ENCODE measurements around the gene KRT74. TPM values are rescaled to one million over a fixed set of nuclear protein-coding genes. Genes with fewer than 3 reads are reported as not detected.

KRT74 gene
- total and polyA plus RNA-seq, 9 donors, result 0.09 TPM; not detected in 8

DNA sequence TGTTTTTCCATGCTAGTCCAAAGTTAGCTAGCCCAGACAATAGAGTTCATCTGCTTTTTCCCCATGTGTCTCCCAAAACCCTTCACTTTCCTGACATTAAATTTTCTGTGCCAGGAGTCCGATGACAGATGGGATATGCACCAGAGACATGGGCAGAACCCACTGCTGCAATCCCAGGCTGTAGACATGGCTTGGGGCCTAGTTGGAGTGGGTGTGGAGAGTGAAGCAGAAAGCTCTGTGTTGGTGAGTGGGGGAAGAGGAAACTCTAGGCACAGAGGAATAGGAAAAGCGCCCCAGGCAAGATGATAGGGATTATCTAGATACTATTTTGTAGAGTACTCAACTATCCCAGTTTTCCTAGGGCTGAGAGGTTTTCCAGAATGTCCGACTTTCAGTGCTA is 4.8 kb upstream of the KRT74 start:
- WGBS (ENCODE audit: insufficient coverage), result 83% methylated on average over 1 of the region's 3 CpGs
- Histone ChIP-seq H3K4me3 (ENCODE audit: low read length) (no peak overlapping the region), H3K27me3 (ENCODE audit: control insufficient read depth, insufficient read depth, low read length) (peaks cover 5% of the 10 kb centered on the region), H3K27ac (ENCODE audit: low read length) (no peak overlapping the region), H3K9me3 (replicated peaks; ENCODE audit: control insufficient read depth, low read depth, low read length) (no peaks in the 10 kb centered on the region), H3K36me3 (ENCODE audit: control insufficient read depth, insufficient read depth, low read length) (no peaks in the 10 kb centered on the region), H3K4me1 (ENCODE audit: control insufficient read depth, insufficient read depth, low read length) (no peaks in the 10 kb centered on the region)
- no peak for DNase-seq

DNA sequence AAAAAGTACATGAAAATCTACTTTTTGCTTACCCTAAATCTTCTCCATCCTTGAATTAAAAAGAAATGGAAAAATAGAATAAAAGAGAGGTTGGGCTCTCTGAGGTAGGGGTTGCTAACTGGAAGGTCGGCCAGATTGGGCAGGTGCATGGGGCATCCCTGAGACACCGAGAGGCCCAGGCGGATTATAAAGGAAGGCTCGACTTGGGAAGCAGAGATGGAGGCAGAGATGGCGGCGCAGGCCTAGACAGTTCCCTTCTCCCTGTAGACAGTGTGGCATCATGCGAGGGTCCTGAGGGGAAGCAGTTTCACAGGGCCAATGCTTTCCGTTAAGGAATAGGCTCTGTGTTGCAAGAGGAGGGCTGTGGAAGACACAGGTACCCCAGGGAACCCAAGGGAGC is 3.7 kb upstream of the KRT74 start:
- Histone ChIP-seq H3K36me3 (ENCODE audit: control insufficient read depth, insufficient read depth, low read length) (no peaks in the 10 kb centered on the region), H3K4me3 (ENCODE audit: low read length) (no peak overlapping the region), H3K27me3 (ENCODE audit: control insufficient read depth, insufficient read depth, low read length) (peaks cover 6% of the 10 kb centered on the region), H3K9me3 (replicated peaks; ENCODE audit: control insufficient read depth, low read depth, low read length) (no peaks in the 10 kb centered on the region), H3K27ac (ENCODE audit: low read length) (no peak overlapping the region), H3K4me1 (ENCODE audit: control insufficient read depth, insufficient read depth, low read length) (no peaks in the 10 kb centered on the region)
- WGBS (ENCODE audit: insufficient coverage), result 84% methylated on average over 2 of the region's 8 CpGs
- no peak for DNase-seq

DNA sequence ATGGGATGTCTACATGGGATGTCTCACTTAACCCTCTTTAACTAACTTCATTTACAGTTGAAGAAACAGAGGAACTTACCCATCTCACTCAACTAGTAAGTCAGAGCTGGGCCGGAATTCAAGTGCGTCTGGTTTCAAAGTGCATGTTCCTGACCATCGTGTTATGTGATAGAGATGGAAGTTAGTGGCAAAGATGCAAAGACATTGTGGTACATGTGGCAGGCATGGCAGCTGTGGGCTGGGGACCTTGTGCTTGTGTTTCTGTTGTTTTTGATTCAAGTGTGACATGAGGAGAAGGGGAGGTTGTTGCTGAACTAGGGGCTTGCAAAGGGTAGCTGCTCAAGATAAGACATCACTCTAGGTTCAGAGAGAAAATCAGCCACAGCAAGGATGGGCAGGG is 2.3 kb upstream of the KRT74 start:
- H3K4me3 ChIP-seq (ENCODE audit: low read length), result no peak overlapping the region
- WGBS (ENCODE audit: insufficient coverage), result 89% methylated on average over 1 of the region's 3 CpGs
- H3K9me3 ChIP-seq (replicated peaks; ENCODE audit: control insufficient read depth, low read depth, low read length), result no peaks in the 10 kb centered on the region

DNA sequence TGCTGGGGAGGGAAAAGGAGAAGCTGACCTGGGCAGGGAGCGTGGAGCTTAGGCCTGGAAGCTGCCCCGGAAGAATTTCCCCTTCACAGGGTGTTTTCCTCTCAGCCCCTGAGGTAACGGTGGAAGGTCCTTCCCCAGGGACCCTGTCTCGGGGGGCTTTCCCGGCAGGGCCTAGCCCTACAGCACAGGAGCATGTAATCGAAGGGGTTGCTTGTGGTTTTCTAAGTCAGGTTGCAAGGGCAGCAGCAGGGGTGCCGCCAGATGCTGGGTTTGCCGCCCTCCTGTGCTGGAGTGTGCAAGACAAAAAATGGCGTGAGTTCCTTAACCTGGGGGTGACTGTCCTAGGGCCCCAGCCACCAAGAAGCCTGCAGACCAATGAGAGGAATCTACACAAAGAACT is 1.6 kb upstream of the KRT74 start:
- Histone ChIP-seq H3K36me3 (ENCODE audit: control insufficient read depth, insufficient read depth, low read length) (no peaks in the 10 kb centered on the region), H3K9me3 (replicated peaks; ENCODE audit: control insufficient read depth, low read depth, low read length) (no peaks in the 10 kb centered on the region), H3K27me3 (ENCODE audit: control insufficient read depth, insufficient read depth, low read length) (peaks cover 11% of the 10 kb centered on the region), H3K4me3 (ENCODE audit: low read length) (no peak overlapping the region), H3K27ac (ENCODE audit: low read length) (no peak overlapping the region), H3K4me1 (ENCODE audit: control insufficient read depth, insufficient read depth, low read length) (no peaks in the 10 kb centered on the region)
- DNase-seq, result no peak
- WGBS (ENCODE audit: insufficient coverage), result 73% methylated on average over 9 of the region's 9 CpGs

More for the DNA sequence above, 2.3 kb upstream of the KRT74 start:
- Histone ChIP-seq H3K27me3 (ENCODE audit: control insufficient read depth, insufficient read depth, low read length) (peaks cover 10% of the 10 kb centered on the region), H3K36me3 (ENCODE audit: control insufficient read depth, insufficient read depth, low read length) (no peaks in the 10 kb centered on the region), H3K4me1 (ENCODE audit: control insufficient read depth, insufficient read depth, low read length) (no peaks in the 10 kb centered on the region), H3K27ac (ENCODE audit: low read length) (no peak overlapping the region)
- DNase-seq, result no peak

DNA sequence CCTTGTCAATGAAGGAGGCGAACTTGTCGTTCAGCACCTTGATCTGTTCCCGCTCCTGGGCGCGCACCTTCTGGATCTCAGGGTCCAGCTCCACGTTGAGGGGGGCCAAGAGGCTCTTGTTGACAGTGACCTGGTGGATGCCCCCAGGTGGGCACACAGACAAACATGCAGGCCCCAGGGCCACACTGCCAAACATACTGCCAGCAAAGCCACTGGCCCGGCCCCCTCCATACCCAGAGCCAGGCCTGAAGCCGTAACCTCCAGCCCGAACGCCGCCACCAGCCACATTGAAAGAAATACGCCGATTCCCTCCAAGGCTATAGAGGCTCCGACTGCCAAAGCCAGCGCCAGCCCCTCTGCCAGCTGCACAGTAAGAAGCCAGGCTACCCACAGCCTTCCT is 337 bp downstream of the KRT74 start:
- Histone ChIP-seq H3K36me3 (ENCODE audit: control insufficient read depth, insufficient read depth, low read length) (no peaks in the 10 kb centered on the region), H3K9me3 (replicated peaks; ENCODE audit: control insufficient read depth, low read depth, low read length) (no peaks in the 10 kb centered on the region), H3K4me3 (ENCODE audit: low read length) (no peak overlapping the region), H3K4me1 (ENCODE audit: control insufficient read depth, insufficient read depth, low read length) (no peaks in the 10 kb centered on the region), H3K27ac (ENCODE audit: low read length) (no peak overlapping the region), H3K27me3 (ENCODE audit: control insufficient read depth, insufficient read depth, low read length) (peaks cover 12% of the 10 kb centered on the region)
- 95% methylated on average over 15 of the region's 15 CpGs for WGBS (ENCODE audit: insufficient coverage)
- no peak for DNase-seq

DNA sequence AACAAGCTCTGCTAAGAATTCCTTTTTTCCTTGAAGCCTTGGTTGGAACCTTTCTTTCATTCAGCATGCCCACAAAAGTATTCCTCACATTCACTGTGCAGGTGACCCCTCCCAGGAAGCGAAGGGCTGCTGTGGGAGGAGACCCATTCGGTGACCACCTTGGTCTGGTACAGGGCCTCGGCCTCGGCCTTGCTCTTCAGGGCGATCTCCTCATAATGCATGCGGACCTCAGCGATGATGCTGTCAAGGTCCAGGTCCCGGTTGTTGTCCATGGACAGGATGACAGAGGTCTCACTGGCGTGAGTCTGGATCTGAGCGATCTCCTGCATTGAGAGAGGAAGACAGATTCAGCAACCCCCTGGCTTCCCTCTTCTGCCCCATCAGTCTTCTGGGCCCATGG is 3.1 kb downstream of the KRT74 start:
- 95% methylated on average over 10 of the region's 10 CpGs for WGBS (ENCODE audit: insufficient coverage)
- no peak overlapping the region for H3K27ac ChIP-seq (ENCODE audit: low read length)
- H3K27me3 ChIP-seq (ENCODE audit: control insufficient read depth, insufficient read depth, low read length), result peaks cover 15% of the 10 kb centered on the region
- no peak overlapping the region for H3K4me3 ChIP-seq (ENCODE audit: low read length)
- no peaks in the 10 kb centered on the region for H3K36me3 ChIP-seq (ENCODE audit: control insufficient read depth, insufficient read depth, low read length)
- no peaks in the 10 kb centered on the region for H3K9me3 ChIP-seq (replicated peaks; ENCODE audit: control insufficient read depth, low read depth, low read length)
- no peaks in the 10 kb centered on the region for H3K4me1 ChIP-seq (ENCODE audit: control insufficient read depth, insufficient read depth, low read length)
- no peak for DNase-seq

DNA sequence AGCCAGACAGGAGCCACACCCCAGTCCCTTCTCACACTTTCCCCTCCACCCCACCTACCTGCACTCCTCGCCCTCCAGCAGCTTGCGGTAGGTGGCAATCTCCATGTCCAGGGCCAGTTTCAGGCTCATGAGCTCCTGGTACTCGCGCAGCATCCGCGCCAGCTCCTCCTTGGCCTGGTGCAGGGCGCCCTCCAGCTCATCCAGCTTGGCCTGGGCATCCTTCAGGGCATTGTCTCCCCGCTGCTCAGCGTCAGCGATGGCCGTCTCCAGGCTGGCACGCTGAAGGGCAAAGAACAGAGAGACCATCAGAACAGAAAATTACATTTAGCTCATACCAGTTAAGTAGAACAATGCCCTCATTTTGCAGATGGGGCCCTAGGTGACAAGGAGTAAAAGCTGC is 5.5 kb downstream of the KRT74 start:
- Histone ChIP-seq H3K4me3 (ENCODE audit: low read length) (no peak overlapping the region), H3K27ac (ENCODE audit: low read length) (no peak overlapping the region), H3K27me3 (ENCODE audit: control insufficient read depth, insufficient read depth, low read length) (peaks cover 17% of the 10 kb centered on the region), H3K4me1 (ENCODE audit: control insufficient read depth, insufficient read depth, low read length) (no peaks in the 10 kb centered on the region), H3K9me3 (replicated peaks; ENCODE audit: control insufficient read depth, low read depth, low read length) (no peaks in the 10 kb centered on the region), H3K36me3 (ENCODE audit: control insufficient read depth, insufficient read depth, low read length) (no peaks in the 10 kb centered on the region)
- no peak for DNase-seq
- WGBS (ENCODE audit: insufficient coverage), result 90% methylated on average over 8 of the region's 12 CpGs

DNA sequence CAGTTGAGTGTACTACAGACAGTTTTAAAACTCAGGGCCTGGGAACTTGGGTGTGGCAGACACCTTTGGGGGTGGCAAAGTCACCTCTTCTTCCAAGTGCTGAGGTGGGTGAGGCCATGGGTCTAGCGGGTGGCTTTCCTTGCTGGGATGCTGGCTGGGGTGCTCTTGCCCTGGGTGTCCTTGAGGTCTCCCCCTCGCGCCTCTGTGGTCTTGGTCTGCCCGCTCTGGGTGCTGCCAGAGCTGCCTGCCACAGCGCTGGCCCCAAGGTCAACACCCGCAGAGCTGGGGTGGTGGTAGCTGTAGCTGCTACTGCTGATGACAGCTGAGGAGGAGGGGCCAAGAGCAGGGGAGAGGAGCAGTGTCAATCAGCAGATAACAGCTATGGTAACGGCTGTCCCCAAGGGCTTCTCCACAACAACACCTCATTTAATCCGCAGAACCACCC is 6.8 kb downstream of the KRT74 start:
- DNase-seq, result peak; percentile 7
- Histone ChIP-seq H3K4me1 (ENCODE audit: control insufficient read depth, insufficient read depth, low read length) (no peaks in the 10 kb centered on the region), H3K9me3 (replicated peaks; ENCODE audit: control insufficient read depth, low read depth, low read length) (no peaks in the 10 kb centered on the region), H3K27ac (ENCODE audit: low read length) (no peak overlapping the region), H3K4me3 (ENCODE audit: low read length) (no peak overlapping the region), H3K27me3 (ENCODE audit: control insufficient read depth, insufficient read depth, low read length) (peaks cover 17% of the 10 kb centered on the region), H3K36me3 (ENCODE audit: control insufficient read depth, insufficient read depth, low read length) (no peaks in the 10 kb centered on the region)
- no CpG with 5 or more reads among the region's 8 CpGs for WGBS (ENCODE audit: insufficient coverage)

DNA sequence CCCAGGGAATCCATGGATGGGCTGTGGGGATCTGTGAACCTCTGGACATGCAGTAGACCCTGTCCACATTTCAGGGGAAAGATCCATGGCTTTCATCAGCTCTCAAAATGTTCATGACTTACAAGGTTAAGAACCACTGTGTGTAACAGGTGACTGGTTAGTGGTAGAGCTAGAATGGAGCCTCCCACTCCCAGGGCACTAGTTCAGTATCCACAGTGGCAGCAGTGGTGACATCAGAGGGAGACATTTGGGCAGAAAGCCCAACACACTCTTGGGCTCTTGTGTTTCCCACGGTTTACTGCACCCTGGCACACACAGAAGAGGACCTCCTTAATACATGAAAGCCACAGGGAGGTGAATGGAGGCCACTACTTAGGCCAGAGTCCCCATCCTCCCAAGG is 9.1 kb downstream of the KRT74 start:
- H3K4me1 ChIP-seq (ENCODE audit: control insufficient read depth, insufficient read depth, low read length), result no peaks in the 10 kb centered on the region
- 56% methylated on average over 1 of the region's 1 CpG for WGBS (ENCODE audit: insufficient coverage)
- no peaks in the 10 kb centered on the region for H3K36me3 ChIP-seq (ENCODE audit: control insufficient read depth, insufficient read depth, low read length)
- H3K27me3 ChIP-seq (ENCODE audit: control insufficient read depth, insufficient read depth, low read length), result peaks cover 13% of the 10 kb centered on the region
- no peak overlapping the region for H3K27ac ChIP-seq (ENCODE audit: low read length)
- no peak overlapping the region for H3K4me3 ChIP-seq (ENCODE audit: low read length)
- DNase-seq, result no peak
- no peaks in the 10 kb centered on the region for H3K9me3 ChIP-seq (replicated peaks; ENCODE audit: control insufficient read depth, low read depth, low read length)

DNA sequence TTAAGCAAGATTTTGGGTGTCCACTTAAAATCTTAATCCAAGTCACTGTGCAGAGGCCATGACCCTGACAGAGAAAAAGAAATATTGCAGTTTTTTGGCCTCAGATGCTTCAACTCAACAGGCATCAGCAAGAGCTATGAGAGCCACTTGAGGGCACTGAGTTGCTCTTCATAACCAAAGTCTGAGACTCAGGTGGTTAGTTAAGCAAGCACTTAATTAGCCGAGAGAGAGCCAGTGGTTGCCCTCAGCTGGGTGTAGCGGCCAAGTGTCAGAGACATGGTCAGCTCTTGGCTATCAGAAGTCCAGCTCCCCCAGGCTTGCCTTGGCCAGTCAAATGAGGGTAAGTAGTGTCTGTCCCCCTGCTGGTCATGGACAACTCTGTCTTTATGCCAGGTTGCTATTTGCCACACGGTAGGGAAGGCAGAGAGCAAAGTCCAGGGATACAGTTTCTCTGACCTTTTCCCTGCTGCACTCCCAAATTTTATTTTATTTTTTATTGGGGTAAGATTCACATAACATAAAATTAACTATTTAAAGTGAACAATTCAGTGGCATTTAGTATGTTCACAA is 11.7 kb downstream of the KRT74 start:
- Histone ChIP-seq H3K27me3 (ENCODE audit: control insufficient read depth, insufficient read depth, low read length) (peaks cover 11% of the 10 kb centered on the region), H3K27ac (ENCODE audit: low read length) (no peak overlapping the region), H3K9me3 (replicated peaks; ENCODE audit: control insufficient read depth, low read depth, low read length) (no peaks in the 10 kb centered on the region), H3K36me3 (ENCODE audit: control insufficient read depth, insufficient read depth, low read length) (no peaks in the 10 kb centered on the region), H3K4me3 (ENCODE audit: low read length) (no peak overlapping the region), H3K4me1 (ENCODE audit: control insufficient read depth, insufficient read depth, low read length) (peaks cover 16% of the 10 kb centered on the region)
- WGBS (ENCODE audit: insufficient coverage), result 75% methylated on average over 2 of the region's 3 CpGs
- no peak for DNase-seq

DNA sequence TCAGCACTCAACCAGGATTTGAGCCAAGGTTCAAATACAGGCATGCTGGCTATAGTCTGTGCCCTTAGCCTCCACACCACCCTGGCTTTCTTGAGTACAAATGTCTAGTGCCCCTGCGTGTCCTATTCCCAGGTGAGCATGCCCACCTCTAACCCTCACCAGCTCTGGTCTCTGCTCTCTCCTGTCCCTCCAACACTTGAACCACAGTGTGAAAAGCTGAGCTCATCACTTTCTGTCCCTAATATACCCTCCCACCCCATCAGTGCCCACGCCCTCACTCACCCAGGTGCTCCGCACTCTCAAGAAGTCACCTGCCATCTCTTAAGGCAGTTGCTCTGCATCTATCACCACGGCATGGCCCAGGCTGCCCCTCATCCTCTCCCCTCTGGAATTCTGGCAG is 13.7 kb downstream of the KRT74 start:
- H3K4me3 ChIP-seq (ENCODE audit: low read length), result no peak overlapping the region
- peaks cover 13% of the 10 kb centered on the region for H3K27me3 ChIP-seq (ENCODE audit: control insufficient read depth, insufficient read depth, low read length)
- H3K9me3 ChIP-seq (replicated peaks; ENCODE audit: control insufficient read depth, low read depth, low read length), result no peaks in the 10 kb centered on the region
- no peak overlapping the region for H3K27ac ChIP-seq (ENCODE audit: low read length)
- H3K36me3 ChIP-seq (ENCODE audit: control insufficient read depth, insufficient read depth, low read length), result no peaks in the 10 kb centered on the region
- WGBS (ENCODE audit: insufficient coverage), result 82% methylated on average over 4 of the region's 4 CpGs
- DNase-seq, result no peak
- H3K4me1 ChIP-seq (ENCODE audit: control insufficient read depth, insufficient read depth, low read length), result peaks cover 16% of the 10 kb centered on the region
